CD14-positive monocyte (primary cell): ENCODE measurements around the gene BPI. TPM values are rescaled to one million over a fixed set of nuclear protein-coding genes. Genes with fewer than 3 reads are reported as not detected.
"Not testable (repeated sequence)": the region's sequence is repeated elsewhere in the genome, so short reads cannot be mapped to it uniquely, and the experiment has no call there.

ENCODE experiments used
- DNase-seq, 3 donors: peaks; one replicate each; pipeline ENCODE4 v3.0.0-alpha.2; 2011 to 2022
- H2AFZ ChIP-seq: 2 replicates; pipeline ENCODE4 v1.6.0; 2012; ENCODE audit warnings: mild to moderate bottlenecking, low read depth, low read length, inconsistent platforms; ENCODE audit not compliant: insufficient read depth, poor library complexity, severe bottlenecking
- H3K27ac ChIP-seq, 2 donors: 1 replicate in 1 of 2; 2 replicates in 1 of 2; pipeline ENCODE4 v1.5.1; 2012 to 2013; ENCODE audit warnings: low read length in 2 of 2, control low read depth in 1 of 2, inconsistent platforms in 1 of 2, low read depth in 1 of 2, mild to moderate bottlenecking in 1 of 2
- H3K27me3 ChIP-seq, 2 donors: one replicate each; pipeline versions ENCODE4 v1.6.0 to v1.6.1; 2011 to 2013; ENCODE audit warnings: low read length in 2 of 2; ENCODE audit not compliant: control insufficient read depth in 2 of 2, insufficient read depth in 2 of 2
- H3K36me3 ChIP-seq, 2 donors: replicated peaks in 1 of 2; 1 replicate in 1 of 2; 2 replicates in 1 of 2; pipeline versions ENCODE4 v1.5.1 to v1.6.1; 2012 to 2013; ENCODE audit warnings: low read length in 2 of 2, control low read depth in 1 of 2, inconsistent platforms in 1 of 2, mild to moderate bottlenecking in 1 of 2; ENCODE audit not compliant: insufficient read depth in 2 of 2, control insufficient read depth in 1 of 2
- H3K4me1 ChIP-seq, 2 donors: 1 replicate in 1 of 2; 2 replicates in 1 of 2; pipeline versions ENCODE4 v1.5.1 to v1.6.1; 2012 to 2013; ENCODE audit warnings: low read length in 2 of 2, control low read depth in 1 of 2, inconsistent platforms in 1 of 2, mild to moderate bottlenecking in 1 of 2, moderate library complexity in 1 of 2; ENCODE audit not compliant: insufficient read depth in 2 of 2, control insufficient read depth in 1 of 2
- H3K4me2 ChIP-seq: replicated peaks from 2 replicates; pipeline ENCODE3; 2012; ENCODE audit warnings: low read length, moderate library complexity, mild to moderate bottlenecking; ENCODE audit not compliant: poor library complexity, severe bottlenecking; ENCODE audit errors: extremely low read depth
- H3K4me3 ChIP-seq, 3 experiments: fragments of 200-600 bp in 1 of 3; sonication (generic) in 1 of 3; replicated peaks in 1 of 3; 1 replicate in 2 of 3; 2 replicates in 1 of 3; pipeline ENCODE4 v1.5.1; 2011 to 2013; ENCODE audit warnings: low read length in 3 of 3, mild to moderate bottlenecking in 3 of 3, control low read depth in 2 of 3, low read depth in 2 of 3, inconsistent platforms in 1 of 3, moderate library complexity in 1 of 3
- H3K79me2 ChIP-seq: 2 replicates; pipeline ENCODE4 v1.6.0; 2012; ENCODE audit warnings: mild to moderate bottlenecking, control low read depth, inconsistent platforms, low read length, moderate library complexity; ENCODE audit not compliant: insufficient read depth
- H3K9ac ChIP-seq: 2 replicates; pipeline ENCODE4 v1.6.0; 2017; ENCODE audit warnings: low read length, mild to moderate bottlenecking; ENCODE audit not compliant: insufficient read depth, poor library complexity, severe bottlenecking
- H3K9me3 ChIP-seq, 2 donors: replicated peaks in 1 of 2; 1 replicate in 1 of 2; 2 replicates in 1 of 2; pipeline versions ENCODE4 v1.5.1 to v1.6.1; 2012 to 2013; ENCODE audit warnings: low read length in 2 of 2, control low read depth in 1 of 2; ENCODE audit not compliant: control insufficient read depth in 1 of 2, insufficient read depth in 1 of 2
- H4K20me1 ChIP-seq: 2 replicates; pipeline ENCODE4 v1.6.0; 2012; ENCODE audit warnings: mild to moderate bottlenecking, low read length, control low read depth, moderate library complexity; ENCODE audit not compliant: insufficient read depth
- H3K27ac Mint-ChIP-seq, 7 donors: one replicate each; pipeline ENCODE4 v1.8.0; 2020; ENCODE audit warnings: mild to moderate bottlenecking in 7 of 7, mixed read lengths in 7 of 7, moderate library complexity in 6 of 7, inconsistent platforms in 2 of 7
- H3K27me3 Mint-ChIP-seq, 3 donors: one replicate each; pipeline ENCODE4 v1.8.0; 2021 to 2022; ENCODE audit warnings: low read depth in 3 of 3, mild to moderate bottlenecking in 3 of 3, mixed read lengths in 3 of 3, moderate library complexity in 3 of 3, inconsistent platforms in 1 of 3
- H3K36me3 Mint-ChIP-seq, 2 donors: one replicate each; pipeline ENCODE4 v1.8.0; 2020; ENCODE audit warnings: mixed read lengths in 2 of 2, inconsistent platforms in 1 of 2, mild to moderate bottlenecking in 1 of 2
- H3K4me1 Mint-ChIP-seq: one replicate; pipeline ENCODE4 v1.8.0; 2020; ENCODE audit warnings: mild to moderate bottlenecking, mixed read lengths
- H3K4me3 Mint-ChIP-seq, 2 donors: one replicate each; pipeline ENCODE4 v1.8.0; 2020; ENCODE audit warnings: mild to moderate bottlenecking in 2 of 2, mixed read lengths in 2 of 2, moderate library complexity in 1 of 2
- H3K9me3 Mint-ChIP-seq, 7 donors: one replicate each; pipeline ENCODE4 v1.8.0; 2020 to 2022; ENCODE audit warnings: mixed read lengths in 7 of 7, mild to moderate bottlenecking in 6 of 7, moderate library complexity in 6 of 7, inconsistent platforms in 2 of 7
- CTCF ChIP-seq: fragments of 200-600 bp; IDR thresholded peaks from one replicate; pipeline ENCODE4 v1.8.0; 2022; ENCODE audit warnings: antibody characterized with exemption, mild to moderate bottlenecking
- WGBS: methylation state at CpG from one replicate; pipeline ENCODE4 v1.1.5; 2013; ENCODE audit warnings: missing lambda C conversion rate; ENCODE audit not compliant: insufficient coverage; 5-methylcytosine and 5-hydroxymethylcytosine counted together
- intact Hi-C, 2 donors: fragments of 100-400 bp; cut with micrococcal nuclease; formaldehyde crosslinking; loops; one replicate each; pipeline versions ENCODE4 v1.15.0 to v1.15.1; 2023
- polyA plus RNA-seq, 3 donors: library from polyadenylated mRNA; depleted of rRNA in 1 of 3; unstranded in 2 of 3; stranded (reverse) in 1 of 3; fragments of 300-500 nt in 2 of 3; fragments of >200 nt in 1 of 3; fragmentation: Illumina TruSeq in 2 of 3; gene quantifications; 1 replicate in 2 of 3; 2 replicates in 1 of 3; pipeline ENCODE4 v1.2.3, GENCODE V29; 2012 to 2021

BPI gene
- polyA plus RNA-seq, 3 donors, result 8.2 to 9.0 (median 8.7) TPM

GRCh38 chr20:38278131-38278530, 25.8 kb upstream of the BPI start:
- Histone ChIP-seq H3K27ac (no peak overlapping the region), H3K4me2 (no peak overlapping the region), H3K9me3 (peaks cover 0 to 7% of the 10 kb centered on the region in 2 donors), H2AFZ (no peak overlapping the region), H4K20me1 (no peaks in the 10 kb centered on the region), H3K36me3 (no peaks in the 10 kb centered on the region), H3K79me2 (no peaks in the 10 kb centered on the region), H3K4me3 (no peak overlapping the region), H3K9ac (no peak overlapping the region), H3K27me3 (no peaks in the 10 kb centered on the region), H3K4me1 (peaks cover 17 to 21% of the 10 kb centered on the region in 2 donors)
- no peak for DNase-seq
- Mint-ChIP-seq H3K4me1 (peaks cover 38% of the 10 kb centered on the region), H3K27me3 (peaks cover 0 to 3% (median 3%) of the 10 kb centered on the region in 3 donors), H3K36me3 (peaks cover 2 to 5% of the 10 kb centered on the region in 2 donors), H3K27ac (no peak overlapping the region), H3K4me3 (no peak overlapping the region), H3K9me3 (peaks cover 3 to 10% (median 5%) of the 10 kb centered on the region in 7 donors)
- WGBS, result 77% methylated on average over 5 of the region's 14 CpGs
- intact Hi-C loops, result no loop called here
- no peak for TF ChIP-seq CTCF

DNA sequence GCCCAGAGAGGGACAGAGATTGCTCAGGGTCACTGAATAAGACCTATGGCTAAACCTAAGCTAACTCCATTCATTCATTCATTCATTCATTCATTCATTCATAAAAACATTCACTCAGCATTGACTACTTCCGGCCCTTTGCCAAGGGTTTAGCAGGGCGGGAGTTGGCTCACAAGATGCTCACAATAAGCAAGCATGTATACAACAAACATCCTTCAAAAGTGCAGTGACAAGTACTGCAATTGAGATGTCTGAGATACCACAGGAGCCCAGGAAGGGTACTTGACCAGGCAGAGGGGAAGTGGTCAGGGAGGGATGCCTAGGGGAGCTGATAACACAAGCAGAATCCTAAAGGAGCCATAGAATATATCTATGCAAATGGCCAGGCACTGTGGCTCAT, 25.2 kb upstream of the BPI start:
- WGBS, result 100% methylated on average over 1 of the region's 2 CpGs
- Histone ChIP-seq H3K9me3 (peaks cover 0 to 7% of the 10 kb centered on the region in 2 donors), H3K4me3 (no peak overlapping the region), H3K4me1 (peaks cover 17 to 21% of the 10 kb centered on the region in 2 donors), H3K27me3 (no peaks in the 10 kb centered on the region), H2AFZ (no peak overlapping the region), H3K79me2 (no peaks in the 10 kb centered on the region), H3K4me2 (no peak overlapping the region), H4K20me1 (no peaks in the 10 kb centered on the region), H3K36me3 (no peaks in the 10 kb centered on the region), H3K27ac (no peak overlapping the region), H3K9ac (no peak overlapping the region)
- peak overlapping the region in 1 of 7 donors; percentile 40 for H3K27ac Mint-ChIP-seq
- DNase-seq, result no peak
- H3K36me3 Mint-ChIP-seq, result peaks cover 2 to 5% of the 10 kb centered on the region in 2 donors
- no peak overlapping the region for H3K4me3 Mint-ChIP-seq
- peaks cover 3 to 10% (median 5%) of the 10 kb centered on the region in 7 donors for H3K9me3 Mint-ChIP-seq
- H3K4me1 Mint-ChIP-seq, result peaks cover 38% of the 10 kb centered on the region
- H3K27me3 Mint-ChIP-seq, result peaks cover 3% of the 10 kb centered on the region in 3 donors
- TF ChIP-seq CTCF, result no peak
- intact Hi-C loops, result no loop called here

- 93% methylated on average over 5 of the region's 6 CpGs for WGBS
- intact Hi-C loops, H3K27me3 Mint-ChIP-seq, H3K36me3 ChIP-seq, H3K9ac ChIP-seq, H3K27me3 ChIP-seq, H2AFZ ChIP-seq, H3K79me2 ChIP-seq, DNase-seq, H3K4me3 Mint-ChIP-seq, H3K36me3 Mint-ChIP-seq, H3K27ac ChIP-seq, H4K20me1 ChIP-seq, H3K4me1 ChIP-seq, H3K4me2 ChIP-seq, H3K27ac Mint-ChIP-seq, H3K4me3 ChIP-seq: not testable (repeated sequence)
- Mint-ChIP-seq H3K9me3 (peaks cover 10 to 21% (median 12%) of the 10 kb centered on the region in 7 donors), H3K4me1 (peaks cover 22% of the 10 kb centered on the region)
- peaks cover 0 to 15% of the 10 kb centered on the region in 2 donors for H3K9me3 ChIP-seq
Observed at GRCh38 chr20:38281176-38281915, 22.6 kb upstream of the BPI start.
